ENCODE data around the gene C1QTNF4.

Gene C1QTNF4

GRCh38 chr11:47592251-47592650 lies 2.0 kb downstream of the C1QTNF4 start:
- no peak for DNase-seq

- no peak for DNase-seq
Measured at GRCh38 chr11:47591764-47592163, 2.4 kb downstream of the C1QTNF4 start.

GRCh38 chr11:47589977-47590861 lies 4.0 kb downstream of the C1QTNF4 start:
- no peak for DNase-seq

- no peak for DNase-seq
Measured at GRCh38 chr11:47589584-47589976, 4.6 kb downstream of the C1QTNF4 start.

GRCh38 chr11:47589118-47589517 lies 5.1 kb downstream of the C1QTNF4 start:
- DNase-seq: no peak

- peak in 1 of 2 donors; percentile 55 for DNase-seq
Measured at GRCh38 chr11:47587723-47588326, 6.4 kb downstream of the C1QTNF4 start.

- DNase-seq: no peak
Measured at GRCh38 chr11:47587039-47587716, 7.0 kb downstream of the C1QTNF4 start.

GRCh38 chr11:47586098-47586855 lies 7.9 kb downstream of the C1QTNF4 start, which contains the start of gene FAM180B:
FAM180B (plus strand) TSS chr11:47586678; CDS start chr11:47586769, 91 bp downstream.
- no peak for DNase-seq

- no peak for DNase-seq
Measured at GRCh38 chr11:47583844-47584243, 10.4 kb downstream of the C1QTNF4 start.

- DNase-seq: peak; percentile 88
Measured at GRCh38 chr11:47578524-47579494, 15.4 kb downstream of the C1QTNF4 start, which contains the start of the genes KBTBD4 and NDUFS3. KBTBD4 (minus strand) TSS chr11:47578970; CDS start chr11:47578951, 19 bp downstream. NDUFS3 (plus strand) TSS chr11:47579074; CDS start chr11:47579092, 18 bp downstream.

- DNase-seq: no peak
Measured at GRCh38 chr11:47577460-47578041, 16.7 kb downstream of the C1QTNF4 start.

- DNase-seq: peak in 1 of 2 donors; percentile 48
Measured at GRCh38 chr11:47573321-47573720, 20.9 kb downstream of the C1QTNF4 start.

- no peak for DNase-seq
Measured at GRCh38 chr11:47572715-47573255, 21.4 kb downstream of the C1QTNF4 start.

- DNase-seq: no peak
Measured at GRCh38 chr11:47571895-47572294, 22.3 kb downstream of the C1QTNF4 start.

- no peak for DNase-seq
Measured at GRCh38 chr11:47571357-47571729, 22.9 kb downstream of the C1QTNF4 start.

- no peak for DNase-seq
Measured at GRCh38 chr11:47570651-47571356, 23.4 kb downstream of the C1QTNF4 start.

- no peak for DNase-seq
Measured at GRCh38 chr11:47569646-47570045, 24.6 kb downstream of the C1QTNF4 start.

GRCh38 chr11:47566149-47566698 lies 28.0 kb downstream of the C1QTNF4 start:
- no peak for DNase-seq

- peak; percentile 20 to 40 for DNase-seq
Measured at GRCh38 chr11:47565340-47566148, 28.7 kb downstream of the C1QTNF4 start, which contains the start of gene PTPMT1. PTPMT1 (plus strand) TSS chr11:47565599; CDS start chr11:47565623, 24 bp downstream.

Measured in hippocampal formation (tissue), 2 donors.